ENCODE results near the gene CCNK.

CCNK gene

DNA sequence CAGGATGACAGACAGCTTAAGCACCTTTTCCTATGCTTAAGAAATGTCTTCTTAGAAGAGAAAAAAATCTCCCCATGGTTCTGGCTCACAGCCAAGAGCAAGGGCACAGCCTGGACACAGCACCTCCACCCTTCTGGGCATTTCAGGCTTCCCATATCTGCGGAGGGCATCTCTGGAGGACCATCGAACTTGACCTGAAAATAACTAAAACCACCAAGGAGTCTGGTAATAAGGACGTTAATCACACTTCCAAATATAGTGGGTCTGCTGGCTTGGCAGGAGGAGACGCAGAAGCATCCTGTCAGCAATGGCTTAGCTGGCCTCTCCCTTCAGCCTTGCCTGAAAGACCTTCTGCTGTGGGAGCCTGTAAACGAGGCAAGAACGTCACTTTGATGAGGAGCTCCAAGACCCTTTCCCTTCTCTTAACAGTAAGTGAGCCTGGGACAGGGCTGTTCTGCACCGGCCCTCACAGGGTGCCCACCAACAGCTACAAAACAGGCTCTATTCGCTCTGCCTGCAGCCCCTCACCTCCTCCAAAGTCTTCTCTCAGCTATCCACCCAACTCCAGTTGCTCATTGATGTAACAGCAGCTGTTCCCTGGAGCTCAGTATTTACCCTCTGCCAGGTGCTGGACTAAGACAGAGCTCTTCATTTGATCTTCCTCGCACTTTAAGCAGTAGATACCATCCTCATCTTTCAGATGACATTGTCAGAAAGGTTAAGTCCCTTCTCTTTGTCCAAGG lies 13.7 kb upstream of the CCNK start:
- no peak for DNase-seq

DNA sequence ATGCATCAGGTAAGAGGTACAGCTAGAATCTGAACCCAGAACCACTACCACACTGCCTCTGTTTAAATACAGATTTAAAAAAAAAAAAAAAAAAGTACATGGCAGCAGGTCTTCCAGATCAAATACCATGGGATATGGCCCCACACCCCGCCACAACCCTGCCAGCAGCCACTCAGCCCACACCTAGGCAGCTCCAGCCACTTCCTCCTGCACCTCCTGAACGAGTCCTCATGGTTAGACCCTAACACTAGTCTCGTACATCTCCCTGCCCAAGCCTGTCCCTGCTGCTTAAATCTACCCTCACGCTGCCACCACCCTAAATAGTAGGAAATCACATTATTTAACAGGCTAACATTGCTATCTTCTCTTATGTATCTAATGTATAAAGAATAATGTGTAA lies 13.1 kb upstream of the CCNK start:
- no peak for DNase-seq

DNA sequence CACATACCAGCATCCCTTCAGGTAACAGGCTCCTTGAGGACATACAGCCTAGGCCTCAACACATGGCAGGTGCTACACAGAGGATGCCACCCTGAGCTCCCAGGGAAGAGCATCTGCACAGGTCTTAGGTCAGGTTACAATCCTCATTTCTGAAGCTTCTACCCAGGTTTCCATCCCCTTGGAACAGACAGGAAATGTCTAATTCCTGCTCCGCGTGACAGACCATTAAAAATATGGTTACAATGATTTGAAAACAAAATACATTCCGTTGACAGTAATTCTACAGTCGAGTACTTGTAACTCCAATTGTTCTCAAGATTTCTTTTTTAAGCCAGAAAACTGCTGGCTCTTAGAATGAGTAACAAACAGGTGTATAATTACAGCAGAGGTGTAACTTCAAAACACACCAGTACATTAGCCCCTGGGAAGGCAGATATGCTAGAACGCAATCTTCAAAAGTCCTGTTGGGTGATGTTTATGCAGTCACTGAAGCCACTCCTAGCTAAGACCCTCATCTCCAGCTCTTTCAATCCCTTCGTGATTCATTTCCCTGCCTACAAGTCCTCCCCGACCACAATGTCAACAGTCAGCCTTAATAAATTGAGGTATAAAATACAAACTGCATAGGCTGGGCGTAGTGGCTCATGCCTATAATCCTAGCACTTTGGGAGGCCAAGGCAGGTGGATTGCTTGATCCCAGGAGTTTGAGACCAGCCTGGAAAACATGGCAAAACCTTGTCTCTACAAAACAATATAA lies 12.2 kb upstream of the CCNK start:
- DNase-seq = no peak

DNA sequence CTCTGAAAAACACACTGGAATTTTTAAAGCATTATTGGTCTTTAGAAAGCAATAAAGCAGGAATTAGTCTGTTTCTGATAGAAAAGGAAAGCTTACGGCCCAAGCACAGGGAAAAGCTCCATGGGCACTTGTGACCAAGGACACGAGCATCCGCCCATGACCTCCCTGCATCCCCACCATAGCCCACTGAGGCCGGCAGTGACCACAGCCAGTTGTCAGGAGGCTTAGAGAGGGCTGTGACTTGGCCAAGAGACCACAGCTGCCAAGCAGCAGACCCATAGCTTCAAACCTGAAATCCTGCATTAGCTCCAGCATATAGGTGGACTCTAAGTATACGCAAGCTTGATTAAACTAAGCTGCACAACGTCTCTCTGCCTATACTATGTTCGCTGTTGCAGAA lies 9.5 kb upstream of the CCNK start:
- DNase-seq = no peak

DNA sequence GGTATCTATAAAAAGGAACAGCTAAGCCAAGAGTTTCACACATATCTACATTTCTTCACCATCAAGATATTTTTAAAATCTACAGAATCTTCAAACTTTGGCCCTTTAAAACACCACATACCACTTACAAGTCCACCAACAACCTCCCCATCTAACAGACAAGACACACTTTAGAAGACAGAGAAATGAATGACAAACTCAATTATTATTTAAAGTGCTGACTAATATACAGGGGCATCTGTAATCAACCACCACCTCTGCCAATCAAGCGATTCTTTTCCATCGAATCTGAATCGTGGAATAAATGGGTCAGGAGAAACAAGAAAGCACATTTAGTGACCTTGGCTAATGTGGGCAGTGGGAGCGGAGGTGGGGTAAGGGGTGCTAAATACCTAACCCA lies 8.3 kb upstream of the CCNK start:
- DNase-seq = no peak

DNA sequence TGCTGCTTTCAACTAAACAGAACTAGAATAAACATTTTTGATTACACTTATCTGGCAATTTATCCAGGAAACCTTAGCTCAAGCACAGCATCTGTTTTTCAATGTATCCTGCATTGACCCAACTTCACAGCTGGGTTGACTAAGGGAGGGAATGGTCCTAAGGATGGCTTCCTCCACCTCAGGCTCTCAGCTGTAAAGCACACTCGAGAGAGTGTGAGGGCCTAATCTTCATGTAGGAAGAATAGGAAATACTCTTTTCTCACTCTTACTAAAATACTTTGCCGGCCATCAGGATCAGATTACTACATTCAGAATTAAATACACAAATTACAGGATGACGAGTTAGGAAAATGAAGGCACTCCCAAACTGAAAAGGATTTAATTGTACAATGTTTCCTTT lies 7.8 kb upstream of the CCNK start:
- no peak for DNase-seq

DNA sequence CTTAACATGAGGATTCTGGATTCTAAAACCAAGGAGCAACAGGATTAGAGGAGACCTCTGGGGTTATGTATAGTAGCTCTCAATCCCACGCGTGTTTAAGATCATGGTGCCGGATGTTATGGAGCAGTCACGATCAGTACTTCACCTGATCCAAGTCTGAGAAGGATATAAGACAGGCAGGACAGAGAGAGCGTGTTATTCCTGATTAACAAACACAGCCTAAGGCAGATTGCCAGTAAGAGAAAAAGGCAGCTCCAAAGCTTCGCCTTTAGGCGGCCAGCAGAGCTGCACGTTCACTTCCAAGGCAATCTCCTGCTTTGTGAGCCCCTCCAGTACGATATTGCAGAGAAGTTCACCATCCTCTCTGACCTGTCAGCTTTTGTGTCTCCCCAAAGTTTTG lies 6.0 kb upstream of the CCNK start:
- no peak for DNase-seq

DNA sequence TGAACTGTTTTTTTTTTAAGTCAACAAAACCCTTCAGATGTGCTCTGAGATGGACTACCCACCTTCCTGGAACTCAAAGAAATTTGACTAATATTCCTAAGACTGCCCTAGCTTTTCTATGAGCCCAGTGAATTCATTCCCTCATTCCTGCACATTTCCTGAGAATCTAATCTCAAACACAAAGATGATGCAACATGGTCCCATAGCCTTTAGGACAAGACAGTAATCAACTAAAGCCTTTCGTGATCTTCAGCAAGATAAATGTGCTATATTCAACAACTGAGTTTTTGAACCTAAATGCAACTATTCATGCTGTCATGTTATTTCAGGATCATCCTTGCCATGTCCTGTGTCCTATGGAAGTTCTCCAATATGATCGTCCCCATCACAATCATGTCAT lies 5.5 kb upstream of the CCNK start:
- DNase-seq = no peak

DNA sequence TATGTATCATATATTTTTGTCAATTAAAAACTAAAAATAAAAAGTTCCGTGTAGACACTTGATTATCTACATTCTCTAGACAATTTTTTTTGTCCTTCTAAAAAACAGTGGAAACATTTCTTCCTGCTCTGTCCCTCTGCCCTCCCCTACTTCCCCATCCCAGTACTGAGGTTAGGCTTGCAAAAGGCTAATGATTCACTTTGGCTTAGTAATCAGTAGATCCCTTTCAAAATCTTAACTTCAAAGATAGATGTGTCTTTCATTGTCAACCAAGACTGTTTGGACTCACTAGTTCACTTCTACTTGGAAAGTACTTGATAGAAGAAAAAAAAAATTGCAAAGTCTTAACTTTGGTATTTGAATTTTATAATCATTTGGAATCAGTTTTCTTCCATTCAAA lies 4.3 kb upstream of the CCNK start:
- no peak for DNase-seq

DNA sequence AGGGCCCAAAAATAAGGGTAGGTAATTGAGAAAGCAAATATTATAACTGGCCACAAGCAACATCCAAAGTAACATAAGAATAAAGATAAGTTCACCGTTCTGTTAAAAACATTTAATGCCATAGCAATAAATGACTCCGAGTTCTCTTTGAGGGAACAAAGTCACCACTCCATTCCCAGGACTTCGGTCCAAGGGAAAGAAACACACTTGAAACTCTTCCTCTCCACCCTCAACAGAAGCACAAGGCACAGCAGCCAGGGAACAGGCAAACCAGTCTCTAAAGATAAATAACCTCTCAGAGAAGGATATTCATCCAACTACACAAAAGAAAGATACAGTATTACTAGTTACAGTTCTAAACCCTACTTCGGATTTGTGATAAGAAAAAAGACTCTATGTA lies 3.1 kb upstream of the CCNK start:
- no peak for DNase-seq

DNA sequence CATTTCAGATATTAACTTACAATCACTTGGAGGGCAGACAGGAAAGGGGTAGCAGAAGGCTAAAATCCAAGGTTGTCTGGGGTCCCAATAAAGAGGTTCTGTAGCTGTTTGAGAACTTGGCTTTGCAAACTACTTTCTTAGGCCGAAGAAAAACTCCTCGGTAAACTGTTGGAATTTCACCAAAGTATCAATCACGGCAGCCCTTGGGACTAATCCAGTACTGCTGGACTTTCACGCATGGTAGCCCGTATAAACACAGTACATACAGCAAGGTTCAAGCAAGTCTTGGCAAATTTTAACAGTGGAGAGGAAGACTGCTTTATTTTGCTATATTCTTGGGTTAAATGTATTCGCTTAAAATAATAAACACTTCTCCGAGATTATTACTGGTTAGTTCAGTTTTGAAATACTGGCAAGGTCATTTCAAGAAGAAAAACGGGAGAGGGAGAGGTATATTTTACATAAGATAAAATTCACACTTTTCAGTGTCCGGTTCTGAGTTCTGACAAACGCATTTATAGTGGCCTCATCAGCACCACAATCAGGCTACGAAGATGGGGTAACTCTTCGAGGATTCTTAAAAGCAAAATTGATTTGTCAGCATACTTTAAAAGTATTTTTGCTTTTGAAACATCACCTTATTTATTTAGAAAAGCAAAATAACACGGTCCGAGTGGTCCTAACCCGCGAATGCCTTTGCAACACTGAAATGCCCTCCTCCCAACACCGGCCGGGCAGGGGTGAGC lies 1.9 kb upstream of the CCNK start:
- DNase-seq = no peak

DNA sequence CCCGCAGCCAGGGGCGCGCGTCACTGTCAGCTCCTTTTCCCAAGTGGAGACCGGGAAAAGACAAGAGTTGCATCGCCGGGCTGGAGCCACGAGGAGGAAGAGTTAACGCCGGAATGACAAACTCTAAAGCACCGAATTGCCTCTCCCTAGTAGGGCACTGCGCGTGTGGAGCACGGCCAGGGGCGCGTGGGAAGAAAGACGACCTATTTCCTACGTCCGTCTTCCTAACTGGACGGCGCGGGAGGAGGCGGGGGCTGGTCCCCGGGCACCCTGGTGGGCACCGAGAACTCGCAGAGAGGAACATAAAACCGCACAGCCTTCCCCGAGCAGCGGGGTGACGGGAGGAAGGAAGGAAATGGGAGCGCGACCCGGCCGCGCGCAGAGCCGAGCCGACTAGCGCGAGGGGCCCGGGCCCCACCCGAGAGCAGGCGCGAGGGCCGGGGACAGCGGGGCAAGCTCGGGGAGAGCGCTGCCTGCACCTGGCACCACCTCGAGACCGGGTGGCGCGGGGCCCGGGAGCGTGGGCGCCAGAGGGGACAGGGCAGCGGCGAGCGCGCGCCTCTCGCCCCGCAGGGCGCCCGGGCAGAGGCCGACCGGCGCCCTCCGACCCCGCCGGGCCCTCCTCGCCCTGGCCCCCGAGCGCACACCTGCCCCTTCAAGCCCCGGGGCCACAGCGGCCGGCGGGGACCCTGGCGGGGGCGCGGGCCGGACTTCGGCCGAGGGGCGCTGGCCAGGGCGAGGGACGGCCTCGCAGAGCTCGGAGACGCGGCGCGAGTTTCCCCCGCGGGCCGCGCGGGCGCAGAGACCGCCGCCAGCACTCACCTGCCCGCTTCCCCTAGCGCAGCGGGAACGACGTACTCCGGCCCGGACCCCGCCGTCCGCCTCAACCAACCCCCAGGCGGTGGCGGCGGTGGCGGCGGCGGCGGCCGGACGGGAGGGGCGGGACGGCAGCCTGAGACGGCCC lies 1.0 kb upstream of the CCNK start, which contains the start of gene SETD3:
TSS of gene SETD3 (minus strand) at position 954 of the 964 bp plus-strand sequence. CDS start 15,054 bp downstream, outside the sequence.
- DNase-seq = peak; percentile 7 to 9

DNA sequence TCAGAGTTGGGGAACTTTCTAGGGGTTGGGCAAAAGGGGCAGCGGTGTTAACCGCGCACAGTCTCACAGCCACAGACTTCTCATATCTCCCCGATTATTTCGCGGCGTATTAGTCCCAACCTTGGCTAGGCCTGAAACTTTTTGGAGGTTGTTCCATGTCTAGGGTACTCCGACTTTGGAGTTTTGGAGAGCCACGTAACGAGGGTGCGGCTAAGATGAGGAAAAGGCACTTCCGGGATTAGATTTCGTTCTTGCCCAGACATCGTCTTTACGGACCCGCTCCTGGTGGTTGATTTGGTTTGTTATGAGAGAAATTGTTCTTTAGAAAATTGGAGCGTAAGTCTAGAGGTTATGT lies 513 bp downstream of the CCNK start:
- no peak for DNase-seq

DNA sequence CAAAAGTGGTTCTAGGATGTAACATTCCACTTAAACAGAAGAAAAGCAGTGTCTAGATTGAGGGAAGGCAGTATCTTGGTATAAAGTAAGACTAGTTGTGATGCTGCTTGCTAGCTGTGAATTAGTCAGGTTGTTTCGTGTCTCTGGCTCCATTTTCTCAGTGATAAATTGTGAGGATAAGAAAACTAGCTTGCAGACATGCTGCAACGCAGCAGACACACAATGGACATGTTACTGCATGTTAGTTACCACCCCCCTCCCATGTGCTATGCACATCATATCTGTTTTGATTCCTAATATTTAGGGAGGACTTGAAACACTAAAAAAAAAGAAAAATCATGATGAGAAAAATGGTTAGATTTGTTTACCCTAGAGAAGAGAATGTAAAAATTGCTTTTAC lies 2.9 kb downstream of the CCNK start:
- no peak for DNase-seq

DNA sequence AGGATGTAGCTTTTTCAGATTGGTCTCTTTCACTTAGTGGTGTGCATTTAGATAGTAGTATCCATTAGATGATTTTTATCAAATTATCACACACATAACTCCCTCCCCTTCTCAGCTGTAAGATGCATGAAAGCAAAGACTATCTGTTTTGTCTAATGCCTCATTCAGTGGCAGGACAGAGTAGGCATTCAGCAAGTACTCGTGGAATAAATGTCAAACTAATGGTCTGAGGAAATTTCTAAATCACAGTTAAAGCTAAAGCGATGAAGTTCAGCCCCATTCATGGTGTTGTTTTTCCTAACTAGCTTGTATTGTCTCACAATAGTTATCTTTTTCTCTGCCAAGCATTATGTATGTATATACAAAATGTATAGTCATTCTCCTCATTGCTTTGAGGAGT lies 16.1 kb downstream of the CCNK start:
- no peak for DNase-seq

DNA sequence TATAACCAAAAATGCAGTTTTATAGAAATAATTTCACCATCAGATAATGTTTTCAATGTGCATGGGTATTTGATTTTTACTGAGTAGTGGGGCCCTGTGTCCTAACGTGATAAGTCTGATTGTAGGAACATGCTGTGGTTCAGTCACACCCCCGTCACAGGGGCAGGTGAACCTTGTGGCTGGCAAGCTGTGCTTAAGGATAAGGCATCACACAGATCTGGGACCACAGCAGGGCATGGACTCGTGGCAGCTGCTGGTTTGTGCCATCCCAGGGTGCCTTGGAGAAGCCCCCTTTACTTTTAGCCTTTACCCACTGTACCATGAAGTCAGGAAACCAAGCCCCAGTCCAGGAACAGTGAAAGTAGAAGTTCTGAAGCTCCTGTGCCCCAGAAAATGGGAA lies 16.7 kb downstream of the CCNK start:
- no peak for DNase-seq

DNA sequence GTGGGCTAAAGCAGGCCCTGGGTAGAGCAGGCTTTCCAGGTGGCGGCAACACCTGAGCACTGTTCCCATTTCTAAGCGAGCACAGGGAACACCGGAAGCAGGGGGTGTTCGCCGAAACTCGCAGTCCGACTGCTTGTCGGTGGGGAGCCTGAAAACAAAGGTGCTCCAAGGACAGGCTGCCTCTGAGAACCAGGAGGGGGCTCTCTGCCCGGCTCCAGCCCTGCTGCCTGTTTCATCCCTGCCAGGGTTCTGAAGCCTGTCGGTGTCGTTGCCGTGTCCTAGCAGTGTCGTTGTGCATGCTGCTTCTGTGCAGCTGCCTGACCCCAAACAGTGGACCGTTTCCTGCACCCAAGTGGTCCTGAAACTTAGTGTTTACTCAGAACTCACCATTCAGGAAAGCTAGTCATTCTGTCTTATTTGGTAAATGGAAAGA lies 21.8 kb downstream of the CCNK start:
- no peak for DNase-seq

DNA sequence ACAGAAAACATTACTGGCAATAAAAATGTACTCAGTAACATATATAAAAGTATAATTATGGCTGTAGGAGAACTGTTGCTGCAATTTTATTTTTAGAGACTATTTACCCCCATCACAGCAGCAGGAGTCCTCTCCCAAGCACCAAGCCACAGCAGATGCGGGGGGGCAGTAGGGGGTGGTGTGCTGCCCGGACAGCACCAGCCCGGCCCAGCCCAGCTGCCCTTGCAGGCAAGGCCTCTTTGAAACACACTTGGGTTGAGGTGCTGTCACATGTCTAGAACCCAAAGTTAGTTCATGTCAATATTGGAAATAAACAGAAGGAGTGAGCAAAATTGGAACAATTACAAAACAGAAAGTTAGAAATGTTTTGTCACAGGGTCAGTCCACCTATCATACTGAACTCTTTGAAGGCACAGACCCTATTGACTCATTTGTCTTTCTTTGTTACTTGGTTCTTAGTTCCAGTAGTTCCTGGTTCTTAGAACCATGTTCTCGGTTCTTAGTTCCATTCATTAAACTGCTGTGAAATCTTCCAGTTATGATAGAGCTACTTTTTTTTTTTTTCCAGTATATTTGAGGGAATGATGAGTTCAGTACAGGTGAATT lies 22.7 kb downstream of the CCNK start:
- no peak for DNase-seq

DNA sequence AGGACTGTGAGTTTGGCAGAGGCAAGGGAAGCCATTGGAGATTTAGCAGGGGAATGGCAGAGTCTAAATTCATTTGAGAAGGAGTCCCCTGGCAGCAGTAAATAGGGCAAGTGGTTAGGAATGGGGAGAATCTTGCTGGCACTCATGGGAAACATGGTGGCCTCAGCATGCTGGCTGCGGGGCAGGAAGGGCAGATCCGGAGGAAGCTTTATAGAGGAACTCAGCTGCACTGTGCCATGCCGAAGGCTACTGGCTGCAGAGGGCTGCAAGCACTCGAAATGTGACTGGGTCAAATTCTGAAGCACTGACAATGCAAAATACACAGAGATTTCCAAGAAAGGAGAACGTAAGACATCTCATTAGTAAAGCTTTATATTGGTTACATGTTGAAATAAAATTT lies 23.9 kb downstream of the CCNK start:
- no peak for DNase-seq

DNA sequence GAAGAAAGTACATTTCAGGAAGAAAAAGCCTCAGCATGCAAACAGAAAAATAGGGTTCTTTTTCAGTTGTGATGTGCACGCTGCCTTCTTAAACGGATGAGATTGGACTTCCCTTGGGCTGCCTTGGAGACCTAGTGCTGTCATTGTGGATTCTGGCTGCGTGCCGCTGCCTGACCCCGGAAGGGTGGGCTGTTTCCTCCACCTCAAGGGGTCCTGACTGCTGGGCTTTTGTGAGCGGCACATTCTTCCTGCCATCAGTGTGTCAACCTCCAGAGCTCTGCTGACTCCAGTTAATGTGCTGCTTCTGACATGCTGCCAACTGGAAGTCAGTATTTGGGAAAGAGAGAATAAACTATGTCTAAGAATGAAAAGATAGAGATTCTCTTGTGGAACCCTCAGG lies 25.1 kb downstream of the CCNK start:
- DNase-seq = no peak

DNA sequence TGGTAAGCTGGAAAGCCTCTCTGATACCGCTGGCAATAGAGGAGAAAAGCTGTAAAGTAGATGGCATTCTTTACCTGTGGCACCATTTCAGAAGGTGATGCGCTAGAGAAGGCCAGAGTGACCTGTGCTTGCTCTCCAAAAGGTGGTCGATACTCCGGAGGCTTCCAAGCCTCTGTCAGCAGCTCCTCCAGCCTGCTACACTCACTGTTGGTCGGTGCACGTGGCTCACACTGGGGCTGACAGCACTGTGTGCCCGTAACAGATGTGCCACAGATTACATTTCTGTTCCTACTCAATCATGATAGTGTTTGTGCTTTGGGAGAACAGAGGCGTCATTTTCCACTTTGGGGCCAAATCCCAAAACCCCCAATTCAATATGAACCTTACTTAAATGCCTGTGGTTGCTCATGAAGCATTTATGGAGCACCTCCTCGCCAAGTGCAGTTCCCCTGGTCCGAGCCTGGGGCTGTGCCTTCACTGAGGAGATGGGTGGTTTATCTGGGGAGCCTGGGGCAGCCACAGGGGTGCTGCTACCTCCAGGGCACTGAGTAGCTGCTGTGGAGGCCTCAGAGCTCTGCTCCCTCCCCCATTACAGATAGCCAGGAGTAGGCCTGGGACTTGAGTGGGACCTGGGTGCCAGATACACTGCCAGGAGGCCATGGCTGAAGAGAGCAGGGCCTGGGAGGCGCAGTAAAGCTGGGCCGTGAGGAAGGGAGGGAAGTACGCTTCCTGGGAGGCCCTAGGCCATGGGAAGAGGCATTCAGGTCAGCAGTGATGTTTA lies 26.8 kb downstream of the CCNK start:
- DNase-seq = no peak
